NCI-H2107 treated with DMSO at 0.1 percent for 48 hours (cell line): ENCODE data around the gene C19orf53.

ENCODE experiments used
- DNase-seq: peaks from one replicate; lab custom pipeline; 2025; ENCODE audit not compliant: unreplicated experiment; lab: John Stamatoyannopoulos, UW

Gene C19orf53

GRCh38 chr19:13825489-13826441, 51.5 kb downstream of the C19orf53 start:
- DNase-seq: no peak

GRCh38 chr19:13826652-13827235, 52.5 kb downstream of the C19orf53 start:
- DNase-seq: no peak

- no peak for DNase-seq
These were observed 53.4 kb downstream of the C19orf53 start for GRCh38 chr19:13827656-13828055.
